HepG2 (cell line): ENCODE results near the gene PLCB1. TPM values are rescaled to one million over a fixed set of nuclear protein-coding genes. Genes with fewer than 3 reads are reported as not detected.

ENCODE experiments used
- ATAC-seq: fragments of 200-7000 bp; cut with Tn5 transposase; 3 replicates; pipeline ENCODE4 v1.9.1; 2020; ENCODE audit warnings: mild to moderate bottlenecking, moderate library complexity
- BruUV-seq: library from RNA; stranded (reverse); fragments of 400-500 nt; replicated peaks from 2 replicates; lab custom pipeline; 2021; lab: Mats Ljungman, UMichigan
- CTCF ChIA-PET: fragments of 300-600 bp; formaldehyde crosslinking; extraction: SDS; loops from one replicate; lab custom pipeline; 2021; ENCODE audit warnings: low total read pairs, inconsistent platforms, low intra/inter-chr PET ratio; lab: Yijun Ruan, JAX
- POLR2A ChIA-PET: fragments of 350-600 bp; sonication (Branson Sonifier 250); formaldehyde crosslinking; loops from one replicate; lab custom pipeline; 2020; ENCODE audit warnings: antibody characterized with exemption, inconsistent platforms; lab: Yijun Ruan, JAX
- DNase-seq: peaks from one replicate; pipeline ENCODE4 v3.0.0-alpha.2; 2015; ENCODE audit warnings: low spot score
- FAIRE-seq: peaks from 3 replicates; lab custom pipeline; 2011; peaks lifted over from hg19 to GRCh38; lab: Jason Lieb, UNC
- H2AFZ ChIP-seq: one replicate; pipeline ENCODE4 v1.6.1; 2011; ENCODE audit warnings: low read length, inconsistent platforms
- H3K27ac ChIP-seq: fragments of 300-600 bp; 3 replicates; pipeline ENCODE4 v1.8.0; 2011; ENCODE audit warnings: mixed run types, mild to moderate bottlenecking, mixed read lengths, low read length, inconsistent platforms; ENCODE audit not compliant: insufficient read depth; ENCODE audit errors: extremely low read length
- H3K27me3 ChIP-seq, 2 experiments: fragments of 200-600 bp in 1 of 2; 2 replicates in 1 of 2; 3 replicates in 1 of 2; pipeline versions ENCODE4 v1.6.0 to v1.8.0; 2011; ENCODE audit warnings: low read length in 2 of 2, mild to moderate bottlenecking in 2 of 2, moderate library complexity in 2 of 2, inconsistent platforms in 1 of 2; ENCODE audit not compliant: insufficient read depth in 2 of 2, control insufficient read depth in 1 of 2
- H3K36me3 ChIP-seq, 2 experiments: fragments of 200-600 bp in 1 of 2; replicated peaks in 1 of 2; 2 replicates in 1 of 2; 3 replicates in 1 of 2; pipeline versions ENCODE4 v1.5.1 to v1.8.0; 2011; ENCODE audit warnings: low read length in 2 of 2, inconsistent platforms in 1 of 2; ENCODE audit not compliant: insufficient read depth in 2 of 2, control insufficient read depth in 1 of 2
- H3K4me1 ChIP-seq: 2 replicates; pipeline ENCODE4 v1.5.1; 2012; ENCODE audit warnings: low read length, inconsistent platforms; ENCODE audit not compliant: insufficient read depth
- H3K4me2 ChIP-seq: 2 replicates; pipeline ENCODE4 v1.6.0; 2011; ENCODE audit warnings: low read depth, low read length, inconsistent platforms
- H3K4me3 ChIP-seq, 3 experiments: fragments of 200-600 bp in 1 of 3; sonication (generic), shearing (Covaris generic) in 1 of 3; replicated peaks in 1 of 3; 2 replicates each; pipeline ENCODE4 v1.5.1; 2011 to 2016; ENCODE audit warnings: low read length in 3 of 3, inconsistent platforms in 2 of 3, low read depth in 2 of 3, mild to moderate bottlenecking in 2 of 3, control low read depth in 1 of 3, mixed read lengths in 1 of 3; ENCODE audit not compliant: insufficient read depth in 1 of 3
- H3K79me2 ChIP-seq: one replicate; pipeline ENCODE4 v1.6.1; 2011; ENCODE audit warnings: low read length, inconsistent platforms; ENCODE audit not compliant: insufficient read depth
- H3K9ac ChIP-seq: 2 replicates; pipeline ENCODE4 v1.6.0; 2011; ENCODE audit warnings: mild to moderate bottlenecking, low read depth, low read length, inconsistent platforms; ENCODE audit not compliant: insufficient read depth
- H3K9me3 ChIP-seq: 2 replicates; pipeline ENCODE4 v1.5.1; 2012; ENCODE audit warnings: mild to moderate bottlenecking, low read length
- H4K20me1 ChIP-seq: 2 replicates; pipeline ENCODE4 v1.6.0; 2011; ENCODE audit warnings: inconsistent platforms, mild to moderate bottlenecking, low read length, moderate library complexity; ENCODE audit not compliant: insufficient read depth
- CBX5 ChIP-seq: sonication (generic); formaldehyde crosslinking; IDR thresholded peaks from 2 replicates; pipeline ENCODE4 v1.4.0; 2020; ENCODE audit warnings: missing genetic modification reagents, borderline replicate concordance
- CEBPG ChIP-seq: IDR thresholded peaks from 2 replicates; pipeline ENCODE4 v1.6.1; 2016
- GFI1 ChIP-seq: sonication (generic); formaldehyde crosslinking; IDR thresholded peaks from 2 replicates; pipeline ENCODE4 v1.5.0; 2020; ENCODE audit warnings: missing genetic modification reagents, mild to moderate bottlenecking, borderline replicate concordance
- HNRNPL ChIP-seq: fragments of 200-400 bp; formaldehyde crosslinking; IDR thresholded peaks from 2 replicates; pipeline ENCODE4 v1.6.1; 2017; ENCODE audit warnings: mild to moderate bottlenecking, low read depth, low read length
- LBX2 ChIP-seq: sonication (generic); formaldehyde crosslinking; IDR thresholded peaks from 2 replicates; pipeline ENCODE4 v1.5.0; 2020; ENCODE audit warnings: missing genetic modification reagents, mild to moderate bottlenecking, borderline replicate concordance
- NFKB2 ChIP-seq: sonication (generic); formaldehyde crosslinking; IDR thresholded peaks from 2 replicates; pipeline ENCODE4 v1.4.0; 2020; ENCODE audit warnings: missing genetic modification reagents, borderline replicate concordance
- PPARG ChIP-seq: conservative IDR thresholded peaks from 2 replicates; pipeline ENCODE4 v1.6.1; 2016; ENCODE audit warnings: missing biosample characterization, missing genetic modification reagents
- SMAD9 ChIP-seq: sonication (generic); formaldehyde crosslinking; IDR thresholded peaks from 2 replicates; pipeline ENCODE4 v1.5.1; 2020; ENCODE audit warnings: mild to moderate bottlenecking, missing genetic modification reagents
- SNRNP70 ChIP-seq: fragments of 200-400 bp; formaldehyde crosslinking; IDR thresholded peaks from 2 replicates; pipeline ENCODE4 v1.6.1; 2017; ENCODE audit warnings: mild to moderate bottlenecking, low read depth, low read length, moderate library complexity
- ZBTB3 ChIP-seq: sonication (generic); formaldehyde crosslinking; IDR thresholded peaks from 2 replicates; pipeline ENCODE4 v1.4.0; 2020; ENCODE audit warnings: low read depth, mild to moderate bottlenecking, moderate library complexity, missing genetic modification reagents, borderline replicate concordance
- ZFP41 ChIP-seq: sonication (generic); formaldehyde crosslinking; IDR thresholded peaks from 2 replicates; pipeline ENCODE4 v1.4.0; 2020; ENCODE audit warnings: mild to moderate bottlenecking, missing genetic modification reagents, borderline replicate concordance
- ZNF225 ChIP-seq: sonication (generic); formaldehyde crosslinking; IDR thresholded peaks from 2 replicates; pipeline ENCODE4 v1.4.0; 2020; ENCODE audit warnings: mild to moderate bottlenecking, missing genetic modification reagents
- ZNF605 ChIP-seq: sonication (generic); formaldehyde crosslinking; IDR thresholded peaks from 2 replicates; pipeline ENCODE4 v1.8.0; 2022; ENCODE audit warnings: mild to moderate bottlenecking, missing genetic modification reagents
- ZNF770 ChIP-seq: sonication (generic); formaldehyde crosslinking; IDR thresholded peaks from 2 replicates; pipeline ENCODE4 v1.5.0; 2020; ENCODE audit warnings: mild to moderate bottlenecking, missing genetic modification reagents
- WGBS: methylation state at CpG from one replicate; pipeline ENCODE4 v1.1.6; 2017; ENCODE audit warnings: low lambda C conversion rate; 5-methylcytosine and 5-hydroxymethylcytosine counted together
- in situ Hi-C: cut with HindIII; loops from 2 replicates; pipeline ENCODE4 v1.10.0; 2017; ENCODE audit warnings: low pct_unique_long_range_greater_than_20kb; ENCODE audit not compliant: extremely low pct_ligation_motif_present
- intact Hi-C: fragments of 100-400 bp; cut with micrococcal nuclease; formaldehyde crosslinking; loops from one replicate; pipeline ENCODE4 v1.10.0; 2022; ENCODE audit not compliant: unreplicated experiment
- polyA plus RNA-seq, 8 experiments: library from polyadenylated mRNA; depleted of rRNA in 3 of 8; stranded (reverse) in 7 of 8; unstranded in 1 of 8; fragments of >200 nt; fragmentation: Illumina TruSeq in 4 of 8; extraction: Trizol in 4 of 8; gene quantifications; 2 replicates each; pipeline versions ENCODE4 v1.2.1 to v1.2.3, GENCODE V29; 2011 to 2016; ENCODE audit warnings: low read depth in 4 of 8, missing spikeins in 1 of 8, mixed read lengths in 1 of 8; ENCODE audit not compliant: insufficient read depth in 1 of 8
- total RNA-seq, 5 experiments: library from RNA; depleted of rRNA; stranded (reverse); fragments of >200 nt; fragmentation: Illumina TruSeq; extraction: Trizol; gene quantifications; 2 replicates each; pipeline ENCODE4 v1.2.3, GENCODE V29; 2016; ENCODE audit warnings: low read depth in 1 of 5
- TF ChIP-seq, protein P1 (sequence below): sonication (generic); formaldehyde crosslinking; IDR thresholded peaks from 2 replicates; pipeline ENCODE4 v1.8.1; 2023; ENCODE audit warnings: mild to moderate bottlenecking, inconsistent platforms, moderate library complexity, missing genetic modification reagents, borderline replicate concordance
- TF ChIP-seq, protein P2 (sequence below): sonication (generic); formaldehyde crosslinking; IDR thresholded peaks from 2 replicates; pipeline ENCODE4 v1.4.0; 2020; ENCODE audit warnings: low read depth, mild to moderate bottlenecking, missing genetic modification reagents

Gene PLCB1
- total and polyA plus RNA-seq, 2 of the 13 experiments (the other 11 are each of a cell fraction or from before 2014, with no cell fraction given): 42.4 to 55.9 TPM

- H3K9me3 ChIP-seq: no peaks in the 10 kb centered on the region
- no peak overlapping the region for H2AFZ ChIP-seq
- H4K20me1 ChIP-seq: no peaks in the 10 kb centered on the region
- 0 out of 5 replicates have a peak, but pooled peaks cover 0 to 2% of the 10 kb centered on the region in 2 experiments for H3K36me3 ChIP-seq
- DNase-seq (no peak), FAIRE-seq (no peak), ATAC-seq (no peak)
- CTCF ChIA-PET: no interaction called here
- TF ChIP-seq ZBTB3 (no peak), GFI1 (no peak), CEBPG (CRISPR knock-in tag) (no peak), ZNF225 (no peak), ZFP41 (no peak), SMAD9 (CRISPR knock-in tag) (no peak), SNRNP70 (no peak), PPARG (CRISPR knock-in tag) (no peak), ZNF770 (CRISPR knock-in tag) (no peak), CBX5 (CRISPR knock-in tag) (no peak), ZNF605 (CRISPR knock-in tag) (no peak), LBX2 (CRISPR knock-in tag) (no peak), HNRNPL (no peak), NFKB2 (CRISPR knock-in tag) (no peak)
- TF ChIP-seq, protein P1, sequence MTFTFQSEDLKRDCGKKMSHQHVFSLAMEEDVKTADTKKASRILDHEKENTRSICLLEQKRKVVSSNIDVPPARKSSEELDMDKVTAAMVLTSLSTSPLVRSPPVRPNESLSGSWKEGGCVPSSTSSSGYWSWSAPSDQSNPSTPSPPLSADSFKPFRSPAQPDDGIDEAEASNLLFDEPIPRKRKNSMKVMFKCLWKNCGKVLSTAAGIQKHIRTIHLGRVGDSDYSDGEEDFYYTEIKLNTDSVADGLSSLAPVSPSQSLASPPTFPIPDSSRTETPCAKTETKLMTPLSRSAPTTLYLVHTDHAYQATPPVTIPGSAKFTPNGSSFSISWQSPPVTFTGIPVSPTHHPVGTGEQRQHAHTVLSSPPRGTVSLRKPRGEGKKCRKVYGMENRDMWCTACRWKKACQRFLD (CRISPR knock-in tag): no peak
- TF ChIP-seq, protein P2, sequence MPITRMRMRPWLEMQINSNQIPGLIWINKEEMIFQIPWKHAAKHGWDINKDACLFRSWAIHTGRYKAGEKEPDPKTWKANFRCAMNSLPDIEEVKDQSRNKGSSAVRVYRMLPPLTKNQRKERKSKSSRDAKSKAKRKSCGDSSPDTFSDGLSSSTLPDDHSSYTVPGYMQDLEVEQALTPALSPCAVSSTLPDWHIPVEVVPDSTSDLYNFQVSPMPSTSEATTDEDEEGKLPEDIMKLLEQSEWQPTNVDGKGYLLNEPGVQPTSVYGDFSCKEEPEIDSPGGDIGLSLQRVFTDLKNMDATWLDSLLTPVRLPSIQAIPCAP (CRISPR knock-in tag): no peak
- intact Hi-C loops: no loop called here
- no peaks in the 10 kb centered on the region for H3K27me3 ChIP-seq
- BruUV-seq: no TSS peak
- POLR2A ChIA-PET: no interaction called here
- no peak overlapping the region for H3K4me3 ChIP-seq
- in situ Hi-C loops: no loop called here
- no peak overlapping the region for H3K27ac ChIP-seq
- H3K9ac ChIP-seq: no peak overlapping the region
- WGBS: 94% methylated on average over 1 of the region's 1 CpG
- no peak overlapping the region for H3K4me2 ChIP-seq
- peaks cover 14% of the 10 kb centered on the region for H3K4me1 ChIP-seq
- no peaks in the 10 kb centered on the region for H3K79me2 ChIP-seq
Observed at GRCh38 chr20:8587251-8587650, 455.2 kb downstream of the PLCB1 start.
